HG03060 (cell line): ENCODE data around the gene GNB1.
"Not testable (repeated sequence)": the region's sequence is repeated elsewhere in the genome, so short reads cannot be mapped to it uniquely, and the experiment has no call there.

Source experiments
- ATAC-seq: cut with Tn5 transposase; IDR thresholded peaks from one replicate; pipeline ENCODE4 v1.9.1; 2021; ENCODE audit warnings: low read depth, moderate number of reproducible peaks; ENCODE audit not compliant: unreplicated experiment

The GNB1 gene

GRCh38 chr1:1890506-1891348 is at the start of gene GNB1:
Gene GNB1 (minus strand): TSS chr1:1891087. CDS start chr1:1825453, 65,634 bp downstream.
- ATAC-seq = no peak

GRCh38 chr1:1940123-1940425 is 49.2 kb upstream of the GNB1 start:
- no peak for ATAC-seq

- ATAC-seq = no peak
Measured at GRCh38 chr1:1939296-1940122, 48.6 kb upstream of the GNB1 start.

GRCh38 chr1:1938613-1939295 is 47.9 kb upstream of the GNB1 start:
- ATAC-seq = no peak

GRCh38 chr1:1938276-1938573 is 47.3 kb upstream of the GNB1 start:
- no peak for ATAC-seq

GRCh38 chr1:1937549-1938275 is 46.8 kb upstream of the GNB1 start:
- no peak for ATAC-seq

- ATAC-seq = no peak
Measured at GRCh38 chr1:1937061-1937460, 46.2 kb upstream of the GNB1 start.

GRCh38 chr1:1934848-1935247 is 44.0 kb upstream of the GNB1 start:
- not testable (repeated sequence) for ATAC-seq

- ATAC-seq = no peak
Measured at GRCh38 chr1:1929639-1930545, 39.0 kb upstream of the GNB1 start.

GRCh38 chr1:1929102-1929638 is 38.3 kb upstream of the GNB1 start:
- no peak for ATAC-seq

GRCh38 chr1:1928231-1929101 is 37.6 kb upstream of the GNB1 start:
- no peak for ATAC-seq

GRCh38 chr1:1927751-1928150 is 36.9 kb upstream of the GNB1 start:
- ATAC-seq = no peak

GRCh38 chr1:1926886-1927660 is 36.2 kb upstream of the GNB1 start:
- ATAC-seq = no peak

GRCh38 chr1:1926346-1926811 is 35.5 kb upstream of the GNB1 start:
- no peak for ATAC-seq

- no peak for ATAC-seq
Measured at GRCh38 chr1:1925437-1926345, 34.8 kb upstream of the GNB1 start.

- ATAC-seq = no peak
Measured at GRCh38 chr1:1924849-1925248, 34.0 kb upstream of the GNB1 start.

- ATAC-seq = no peak
Measured at GRCh38 chr1:1924386-1924785, 33.5 kb upstream of the GNB1 start.
